Measurements from ENCODE around the gene NOL3. TPM values are rescaled to one million over a fixed set of nuclear protein-coding genes. Genes with fewer than 3 reads are reported as not detected.
A peak's percentile ranks its signal among the peaks of the same experiment; 100 is the strongest.

NOL3 gene
- total and polyA plus RNA-seq, 8 donors = 11.9 to 36.7 (median 18.4) TPM

DNA sequence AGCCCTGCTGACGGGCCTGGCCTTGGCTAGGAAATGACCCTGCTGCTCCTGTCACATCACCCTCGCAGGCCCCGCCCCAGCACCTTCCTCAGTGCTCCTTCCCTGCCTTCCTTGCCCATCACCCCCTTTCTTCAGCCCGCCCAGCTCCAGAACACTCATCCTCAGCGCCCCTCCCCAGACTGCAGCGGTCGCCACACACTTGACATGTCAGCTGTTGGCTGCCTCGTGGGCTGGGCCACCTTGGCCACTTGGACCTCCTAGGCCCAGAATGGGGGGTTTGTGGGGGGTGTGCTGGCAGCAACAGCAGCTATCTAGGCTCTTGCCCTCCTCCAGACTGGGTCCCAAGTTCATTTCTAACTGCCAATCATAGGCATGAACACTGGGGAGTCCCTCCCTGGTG is 39.2 kb downstream of the NOL3 start:
- Histone ChIP-seq H3K9me3 (no peaks in the 10 kb centered on the region), H3K36me3 (peaks cover 0 to 18% of the 10 kb centered on the region in 2 donors), H3K27ac (no peak overlapping the region), H3K27me3 (no peaks in the 10 kb centered on the region), H3K4me1 (peaks cover 0 to 7% of the 10 kb centered on the region in 2 donors), H3K4me3 (no peak overlapping the region)
- ATAC-seq (no peak), DNase-seq (peak in 1 of 4 donors; percentile 72)
- intact Hi-C loops (cut with DNase I) = no loop called here
- TF ChIP-seq, protein P1, sequence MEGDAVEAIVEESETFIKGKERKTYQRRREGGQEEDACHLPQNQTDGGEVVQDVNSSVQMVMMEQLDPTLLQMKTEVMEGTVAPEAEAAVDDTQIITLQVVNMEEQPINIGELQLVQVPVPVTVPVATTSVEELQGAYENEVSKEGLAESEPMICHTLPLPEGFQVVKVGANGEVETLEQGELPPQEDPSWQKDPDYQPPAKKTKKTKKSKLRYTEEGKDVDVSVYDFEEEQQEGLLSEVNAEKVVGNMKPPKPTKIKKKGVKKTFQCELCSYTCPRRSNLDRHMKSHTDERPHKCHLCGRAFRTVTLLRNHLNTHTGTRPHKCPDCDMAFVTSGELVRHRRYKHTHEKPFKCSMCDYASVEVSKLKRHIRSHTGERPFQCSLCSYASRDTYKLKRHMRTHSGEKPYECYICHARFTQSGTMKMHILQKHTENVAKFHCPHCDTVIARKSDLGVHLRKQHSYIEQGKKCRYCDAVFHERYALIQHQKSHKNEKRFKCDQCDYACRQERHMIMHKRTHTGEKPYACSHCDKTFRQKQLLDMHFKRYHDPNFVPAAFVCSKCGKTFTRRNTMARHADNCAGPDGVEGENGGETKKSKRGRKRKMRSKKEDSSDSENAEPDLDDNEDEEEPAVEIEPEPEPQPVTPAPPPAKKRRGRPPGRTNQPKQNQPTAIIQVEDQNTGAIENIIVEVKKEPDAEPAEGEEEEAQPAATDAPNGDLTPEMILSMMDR (IDR thresholded peaks at IDR 0.05) = no peak

DNA sequence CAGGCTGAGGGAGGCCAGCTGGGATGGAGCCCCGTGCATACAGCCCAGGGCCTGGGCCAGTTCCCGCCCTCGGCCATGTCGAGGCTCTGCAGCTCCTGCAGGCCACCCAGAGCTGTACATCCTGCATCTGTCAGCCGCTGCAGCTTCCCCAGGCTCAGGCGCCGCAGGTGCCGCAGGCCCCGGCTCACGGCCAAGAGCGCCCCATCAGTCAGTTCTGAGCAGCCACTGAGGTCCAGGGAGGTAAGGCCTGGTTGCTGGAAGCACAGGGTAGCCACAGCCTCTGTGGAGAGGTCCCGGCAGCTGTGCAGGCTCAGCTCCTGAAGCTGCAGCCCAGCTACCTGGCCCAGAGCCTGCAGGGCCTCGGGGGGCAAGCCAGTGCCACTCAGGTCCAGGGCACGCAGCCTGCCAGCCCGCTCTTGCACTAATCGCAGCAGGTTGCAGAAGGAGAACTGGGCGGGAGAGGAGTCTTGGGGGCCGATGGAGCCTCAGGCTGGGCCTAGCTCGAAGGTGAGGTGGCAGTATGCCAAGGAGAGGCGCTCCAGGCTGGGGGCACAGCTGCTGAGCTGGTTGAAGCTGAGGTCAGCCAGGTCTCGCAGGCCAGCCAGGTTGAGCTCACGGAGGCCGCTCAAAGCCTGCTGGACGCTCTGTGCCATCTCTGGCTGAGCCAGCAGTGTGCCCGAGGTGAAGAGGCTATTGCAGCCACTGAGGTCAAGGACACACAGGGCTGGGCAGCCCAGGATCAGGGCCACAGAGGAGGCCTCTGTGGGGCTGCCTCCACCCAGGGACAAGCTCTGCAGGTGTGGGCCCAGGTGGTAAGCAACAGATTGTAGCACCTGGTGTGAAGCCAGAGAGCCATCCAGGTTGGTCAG is 40.0 kb downstream of the NOL3 start:
- Histone ChIP-seq H3K36me3 (peaks cover 0 to 15% of the 10 kb centered on the region in 2 donors), H3K9me3 (no peaks in the 10 kb centered on the region), H3K27ac (no peak overlapping the region), H3K27me3 (no peaks in the 10 kb centered on the region), H3K4me3 (no peak overlapping the region), H3K4me1 (peaks cover 0 to 11% of the 10 kb centered on the region in 2 donors)
- DNase-seq (peak in 1 of 4 donors; percentile 61), ATAC-seq (no peak)
- intact Hi-C loops (cut with DNase I) = no loop called here
- TF ChIP-seq, protein P1 (IDR thresholded peaks at IDR 0.05) = no peak

DNA sequence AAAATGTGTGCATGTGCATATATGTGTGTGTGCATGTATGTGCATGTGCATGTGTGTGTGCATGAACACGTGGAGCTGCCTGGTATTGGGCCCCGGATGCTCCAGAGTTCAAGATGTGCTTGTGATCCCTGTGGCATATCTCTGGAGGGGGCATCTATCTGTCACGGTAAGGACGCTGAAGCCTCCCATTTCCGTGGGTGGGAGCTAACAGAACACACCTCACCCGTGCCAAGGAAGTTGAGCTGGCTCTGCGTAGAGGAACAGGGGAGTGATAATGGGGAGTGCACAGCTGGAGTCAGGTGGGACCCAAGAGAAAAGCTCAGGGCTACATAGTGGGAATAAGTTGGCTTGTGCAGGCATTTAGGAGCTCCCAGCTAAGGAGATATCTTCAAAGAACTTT is 41.3 kb downstream of the NOL3 start:
- Histone ChIP-seq H3K27ac (no peak overlapping the region), H3K9me3 (no peaks in the 10 kb centered on the region), H3K4me3 (no peak overlapping the region), H3K27me3 (no peaks in the 10 kb centered on the region), H3K4me1 (peaks cover under 1 to 25% of the 10 kb centered on the region in 2 donors), H3K36me3 (peaks cover 0 to 7% of the 10 kb centered on the region in 2 donors)
- no peak for DNase-seq
- ATAC-seq = no peak
- TF ChIP-seq, protein P1 (IDR thresholded peaks at IDR 0.05) = no peak
- intact Hi-C loops (cut with DNase I) = no loop called here

DNA sequence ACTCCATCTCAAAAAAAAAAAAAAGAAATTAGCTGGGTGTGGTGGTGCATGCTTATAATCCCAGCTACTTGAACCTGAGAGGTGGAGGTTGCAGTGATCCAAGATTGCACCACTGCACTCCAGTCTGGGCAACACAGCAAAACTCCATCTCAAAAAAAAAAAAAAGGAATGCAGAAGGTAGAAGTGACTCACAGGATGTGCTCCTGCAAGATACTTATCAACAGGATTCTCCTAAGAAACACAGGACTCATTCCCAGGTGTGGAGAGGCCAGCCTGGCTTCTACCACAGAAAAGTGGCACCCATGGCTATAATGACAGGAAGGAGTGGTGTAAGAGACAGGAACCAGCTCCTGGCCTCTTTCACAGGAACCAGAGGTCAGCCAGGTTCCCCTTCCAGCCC is 42.4 kb downstream of the NOL3 start:
- ATAC-seq = peak; percentile 52
- no peaks in the 10 kb centered on the region for H3K36me3 ChIP-seq
- intact Hi-C loops (cut with DNase I) = no loop called here
- H3K9me3 ChIP-seq = no peaks in the 10 kb centered on the region
- H3K4me3 ChIP-seq = no peak overlapping the region
- peak overlapping the region in 1 of 2 donors; percentile 33 for H3K27ac ChIP-seq
- DNase-seq = no peak
- TF ChIP-seq, protein P1 (IDR thresholded peaks at IDR 0.05) = no peak
- H3K27me3 ChIP-seq = no peaks in the 10 kb centered on the region
- H3K4me1 ChIP-seq = peaks cover 11 to 36% of the 10 kb centered on the region in 2 donors

DNA sequence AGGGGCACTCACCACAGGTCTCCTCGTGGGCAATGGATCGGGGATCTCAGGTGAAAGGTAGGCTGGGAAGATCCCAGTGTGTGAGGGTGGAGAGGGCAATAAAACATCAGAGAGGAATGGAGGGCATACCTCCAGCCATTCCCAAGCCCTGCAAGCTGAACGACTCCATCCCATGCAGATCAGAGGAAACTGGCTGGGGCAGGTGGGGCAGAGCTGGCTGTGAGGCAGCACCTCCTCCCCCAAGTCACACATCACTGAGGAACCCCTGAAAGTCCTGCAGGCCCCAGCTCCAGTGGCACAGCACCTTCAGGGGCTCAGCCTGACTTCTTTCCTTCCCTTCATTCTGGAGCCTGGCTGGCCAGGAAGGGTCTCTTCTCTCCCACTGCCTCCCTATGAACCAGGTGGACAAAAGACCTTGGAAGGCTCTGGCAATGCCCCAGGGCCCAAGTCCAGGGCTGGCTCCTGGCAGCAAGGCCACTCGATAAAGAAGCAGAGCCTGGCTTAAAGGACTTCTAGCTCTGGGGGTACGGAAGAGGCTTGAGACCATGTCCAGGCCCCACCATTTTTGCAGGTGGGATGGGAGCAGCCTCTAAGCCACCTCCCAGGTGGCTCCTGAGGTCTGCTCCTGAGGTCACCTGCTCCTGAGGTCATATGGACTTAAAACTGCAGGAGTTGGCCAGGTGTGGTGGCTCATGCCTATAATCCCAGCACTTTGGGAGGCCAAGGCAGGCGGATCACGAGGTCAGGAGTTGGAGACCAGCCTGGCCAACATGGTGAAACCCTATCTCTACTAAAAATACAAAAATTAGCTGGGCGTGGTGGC is 43.1 kb downstream of the NOL3 start:
- intact Hi-C loops (cut with DNase I) = no loop called here

More for the DNA sequence above, 43.1 kb downstream of the NOL3 start:
- no peaks in the 10 kb centered on the region for H3K9me3 ChIP-seq
- peak overlapping the region in 1 of 2 donors; percentile 33 for H3K27ac ChIP-seq
- no peaks in the 10 kb centered on the region for H3K36me3 ChIP-seq
- DNase-seq (peak in 1 of 4 donors; percentile 24), ATAC-seq (no peak)
- TF ChIP-seq, protein P1 (IDR thresholded peaks at IDR 0.05) = no peak
- H3K27me3 ChIP-seq = no peaks in the 10 kb centered on the region
- H3K4me3 ChIP-seq = no peak overlapping the region
- H3K4me1 ChIP-seq = peaks cover 11 to 42% of the 10 kb centered on the region in 2 donors
